K562 (cell line): Measurements from ENCODE around the gene TIGAR. TPM values are rescaled to one million over a fixed set of nuclear protein-coding genes. Genes with fewer than 3 reads are reported as not detected.
A peak's percentile ranks its signal among the peaks of the same experiment; 100 is the strongest.

Source experiments
- ATF4 ChIP-seq: fragments of 450-650 bp; formaldehyde crosslinking; IDR thresholded peaks from 2 replicates; pipeline ENCODE4 v1.4.0; 2022; ENCODE audit warnings: mild to moderate bottlenecking, moderate library complexity
- CBX8 ChIP-seq: fragments of 200-600 bp; sonication (generic); IDR thresholded peaks from 2 replicates; pipeline ENCODE4 v1.6.1; 2012; ENCODE audit warnings: borderline replicate concordance, mixed run types, low read depth, mild to moderate bottlenecking, moderate library complexity, mixed read lengths, low read length, control low read depth, inconsistent platforms; ENCODE audit not compliant: poor library complexity, severe bottlenecking; ENCODE audit errors: extremely low read depth
- DNMT1 ChIP-seq: fragments of 450-650 bp; IDR thresholded peaks from 2 replicates; pipeline ENCODE4 v1.6.1; 2016; ENCODE audit warnings: antibody characterized with exemption, mild to moderate bottlenecking
- ERF ChIP-seq: fragments of 450-650 bp; formaldehyde crosslinking; IDR thresholded peaks from 2 replicates; pipeline ENCODE4 v1.4.0; 2020; ENCODE audit warnings: mild to moderate bottlenecking, mixed read lengths
- FOXA3 ChIP-seq, 2 experiments: fragments of 450-650 bp in 1 of 2; sonication (generic) in 1 of 2; formaldehyde crosslinking; IDR thresholded peaks in 1 of 2; conservative IDR thresholded peaks in 1 of 2; 2 replicates each; pipeline versions ENCODE4 v1.4.0 to v1.8.0; 2020 to 2022; ENCODE audit warnings: mild to moderate bottlenecking in 2 of 2, missing genetic modification reagents in 1 of 2
- FOXK1 ChIP-seq: sonication (generic); formaldehyde crosslinking; IDR thresholded peaks from 2 replicates; pipeline ENCODE4 v1.8.0; 2022; ENCODE audit warnings: missing genetic modification reagents, mild to moderate bottlenecking, borderline replicate concordance
- GATA2 ChIP-seq: sonication (generic); formaldehyde crosslinking; IDR thresholded peaks from 2 replicates; pipeline ENCODE4 v1.4.0; 2020; ENCODE audit warnings: mild to moderate bottlenecking, missing genetic modification reagents
- JUN ChIP-seq, 2 experiments: sonication (generic) in 1 of 2; formaldehyde crosslinking in 1 of 2; IDR thresholded peaks; 2 replicates each; pipeline versions ENCODE4 v1.6.1 to v1.8.0; 2012 to 2022; ENCODE audit warnings: borderline replicate concordance in 2 of 2, mild to moderate bottlenecking in 2 of 2, improper control_type of control experiment in 1 of 2, low read depth in 1 of 2, low read length in 1 of 2, missing genetic modification reagents in 1 of 2
- MYBL2 ChIP-seq, 2 experiments: fragments of 450-650 bp in 1 of 2; sonication (generic) in 1 of 2; formaldehyde crosslinking in 1 of 2; IDR thresholded peaks; 2 replicates each; pipeline versions ENCODE4 v1.6.1 to v1.8.1; 2017 to 2022; ENCODE audit warnings: borderline replicate concordance in 1 of 2, inconsistent platforms in 1 of 2, low read depth in 1 of 2, mild to moderate bottlenecking in 1 of 2, missing genetic modification reagents in 1 of 2, moderate library complexity in 1 of 2
- NFE2 ChIP-seq: IDR thresholded peaks from 2 replicates; pipeline ENCODE4 v1.6.1; 2014; ENCODE audit warnings: antibody characterized with exemption, low read depth
- NKRF ChIP-seq: fragments of 450-650 bp; IDR thresholded peaks from 2 replicates; pipeline ENCODE4 v1.6.1; 2016; ENCODE audit warnings: borderline replicate concordance
- ZBTB11 ChIP-seq, 3 experiments: fragments of 200-800 bp in 1 of 3; fragments of 250-450 bp in 1 of 3; fragments of 450-650 bp in 1 of 3; sonication (Bioruptor Pico) in 1 of 3; sonication (Bioruptor generic) in 1 of 3; formaldehyde crosslinking in 1 of 3; IDR thresholded peaks; 2 replicates each; pipeline versions ENCODE4 v1.6.1 to v1.8.0; 2016 to 2022; ENCODE audit warnings: mild to moderate bottlenecking in 2 of 3, missing genetic modification characterization in 2 of 3, missing compliant biosample characterization in 1 of 3, moderate library complexity in 1 of 3
- ZFP91 ChIP-seq: sonication (generic); formaldehyde crosslinking; IDR thresholded peaks from 2 replicates; pipeline ENCODE4 v1.8.0; 2022; ENCODE audit warnings: mild to moderate bottlenecking, missing genetic modification reagents
- ZNF41 ChIP-seq: fragments of 250-450 bp; sonication (Bioruptor Pico); conservative IDR thresholded peaks from 2 replicates; pipeline ENCODE4 v1.4.0; 2020; ENCODE audit warnings: mild to moderate bottlenecking
- ZNF551 ChIP-seq: fragments of 250-450 bp; sonication (Bioruptor Pico); IDR thresholded peaks from 2 replicates; pipeline ENCODE4 v1.5.0; 2021; ENCODE audit warnings: mild to moderate bottlenecking, moderate library complexity
- ZNF717 ChIP-seq: fragments of 250-450 bp; sonication (Bioruptor Pico); IDR thresholded peaks from 2 replicates; pipeline ENCODE4 v1.5.0; 2021
- polyA plus RNA-seq, 8 experiments: library from polyadenylated mRNA; depleted of rRNA in 4 of 8; stranded (reverse) in 5 of 8; unstranded in 3 of 8; fragments of >200 nt; fragmentation: Nextera tagmentation in 2 of 8; fragmentation: Illumina TruSeq in 1 of 8; extraction: Ambion mirVana in 2 of 8; extraction: Trizol in 1 of 8; gene quantifications; 2 replicates each; pipeline versions ENCODE4 v1.2.1 to v1.2.3, GENCODE V29; 2011 to 2014; ENCODE audit warnings: inconsistent platforms in 1 of 8, missing spikeins in 1 of 8
- total RNA-seq, 7 experiments: library from RNA; depleted of rRNA in 6 of 7; stranded (reverse); fragments of >200 nt in 6 of 7; fragmentation: Illumina TruSeq in 2 of 7; extraction: Trizol in 2 of 7; gene quantifications; 2 replicates each; pipeline versions ENCODE4 v1.2.1 to v1.2.3, GENCODE V29; 2011 to 2021; ENCODE audit warnings: low replicate concordance in 1 of 7

TIGAR gene
- total and polyA plus RNA-seq, 9 of the 15 experiments (the other 6 are each of a cell fraction or from before 2014, with no cell fraction given): 0.11 to 1.0 (median 0.53) TPM; not detected in 2

GRCh38 chr12:4272424-4273272 lies 48.4 kb upstream of the TIGAR start (continued):
- TF ChIP-seq ZBTB11 (CRISPR knock-in tag; IDR thresholded peaks at IDR 0.05) (no peak), ZFP91 (CRISPR knock-in tag) (no peak), ERF (CRISPR knock-in tag) (no peak), NKRF (peak; percentile 54; the same call in 1 of the 2 replicates), ZNF551 (CRISPR knock-in tag) (no peak), CBX8 (no peak), DNMT1 (no peak), ZNF41 (CRISPR knock-in tag) (no peak), FOXK1 (CRISPR knock-in tag) (no peak), MYBL2 (IDR thresholded peaks at IDR 0.05; ENCODE audit: low read depth) (no peak), MYBL2 (CRISPR knock-in tag; IDR thresholded peaks at IDR 0.05; ENCODE audit: borderline replicate concordance) (no peak), ZNF717 (no peak), NFE2 (no peak), FOXA3 (CRISPR knock-in tag; conservative IDR thresholded peaks at IDR 0.05 in 1 of 2, IDR thresholded peaks at IDR 0.05 in 1 of 2) (no peak), GATA2 (CRISPR knock-in tag) (peak; percentile 71), ATF4 (CRISPR knock-in tag) (no peak), JUN (IDR thresholded peaks at IDR 0.05; ENCODE audit: borderline replicate concordance, low read depth, low read length) (no peak), JUN (CRISPR knock-in tag; IDR thresholded peaks at IDR 0.05; ENCODE audit: borderline replicate concordance) (no peak)
